GM21447 (cell line): ENCODE data around the gene DRGX.

Experiments
- ATAC-seq: cut with Tn5 transposase; IDR thresholded peaks from one replicate; pipeline ENCODE4 v1.9.1; 2021; ENCODE audit not compliant: unreplicated experiment

DRGX gene

DNA sequence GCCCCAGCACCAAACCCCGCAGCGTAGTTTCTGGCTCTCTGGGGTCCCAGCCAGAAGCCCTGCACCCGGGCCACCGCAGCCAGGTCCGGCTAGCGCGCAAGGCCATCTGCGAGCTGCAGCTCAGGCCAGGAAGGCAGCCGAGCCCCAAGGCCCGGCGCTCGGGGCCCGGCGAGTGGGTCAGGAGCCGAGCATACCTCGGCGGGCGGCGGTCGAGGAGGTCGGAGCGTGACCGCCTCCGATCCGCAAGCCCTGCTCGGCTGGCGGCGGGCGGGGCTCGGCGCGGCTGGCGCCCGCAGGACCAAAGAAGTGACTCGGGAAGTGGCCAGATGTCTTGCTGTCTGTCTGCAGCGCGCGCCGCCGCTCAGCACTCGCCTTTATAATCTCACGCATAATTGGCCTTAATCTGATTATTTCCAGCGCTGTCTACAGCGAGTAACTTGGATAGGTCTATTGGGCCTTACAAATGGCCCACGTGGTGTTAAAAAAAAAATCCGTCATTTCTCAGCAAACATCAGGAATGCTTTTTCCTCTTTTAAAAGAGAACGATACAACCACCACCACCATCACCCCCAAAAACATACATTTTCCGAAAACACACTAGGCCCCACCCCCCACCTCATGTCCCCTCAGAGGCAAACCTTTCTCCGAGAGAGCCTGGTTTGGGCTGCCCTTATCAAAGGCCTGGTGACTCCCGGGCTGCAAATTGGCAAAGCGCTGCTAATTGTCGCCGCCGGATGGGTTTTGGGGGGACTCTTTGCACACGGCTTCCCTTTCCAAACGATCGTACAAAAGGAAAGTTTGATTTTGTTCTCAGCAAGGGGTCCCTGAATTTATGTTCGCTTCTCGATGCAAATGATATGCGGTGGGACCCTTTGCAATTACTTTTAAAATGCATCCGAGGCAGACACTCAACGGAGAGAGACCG is at the start of gene DRGX:
TSS of gene DRGX (minus strand) at position 349 of the 925 bp plus-strand sequence. CDS start 649 bp downstream, outside the sequence.
- ATAC-seq = no peak

- no peak for ATAC-seq
Measured at GRCh38 chr10:49444349-49444748, 48.5 kb upstream of the DRGX start.

GRCh38 chr10:49442863-49443262 is 47.0 kb upstream of the DRGX start:
- no peak for ATAC-seq

- ATAC-seq = no peak
Measured at GRCh38 chr10:49441488-49442476, 45.9 kb upstream of the DRGX start.

DNA sequence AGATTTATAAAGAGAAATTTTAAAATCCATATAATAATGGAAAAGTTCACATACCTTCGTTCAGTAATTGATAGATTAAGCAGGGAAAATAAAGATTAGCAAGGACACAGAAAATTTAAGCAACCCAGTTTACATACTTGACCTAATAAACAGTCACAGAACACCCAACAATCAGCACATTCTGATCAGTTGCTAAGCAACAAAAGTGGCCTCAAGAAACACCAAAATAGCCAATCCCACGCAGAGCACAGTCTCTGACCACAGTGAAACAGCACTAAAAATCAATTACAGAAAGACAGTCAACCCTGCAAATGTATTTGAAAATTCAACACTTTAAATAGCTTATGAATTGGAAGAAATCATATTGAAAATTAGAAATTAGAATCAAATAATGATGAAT is 39.3 kb upstream of the DRGX start:
- no peak for ATAC-seq

GRCh38 chr10:49433069-49433468 is 37.2 kb upstream of the DRGX start:
- ATAC-seq = no peak

DNA sequence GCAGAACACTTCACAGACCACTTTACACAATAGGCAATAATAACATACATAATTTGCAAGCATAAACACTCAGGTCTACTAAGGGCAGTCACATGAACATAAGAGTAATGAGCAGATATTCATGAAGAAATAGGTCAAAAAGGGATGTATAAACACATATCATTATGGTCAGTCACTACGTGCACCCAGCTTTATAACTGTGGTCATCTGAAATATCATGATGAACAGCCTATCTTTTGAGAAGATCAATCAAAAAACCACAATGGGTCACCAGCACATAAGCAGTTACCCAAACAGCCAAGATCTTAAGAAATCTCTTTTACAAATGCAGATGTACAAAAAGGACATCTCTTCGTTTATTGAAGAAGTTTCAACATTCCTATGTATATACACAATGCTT is 35.5 kb upstream of the DRGX start:
- ATAC-seq = no peak

- no peak for ATAC-seq
Measured at GRCh38 chr10:49429458-49429857, 33.6 kb upstream of the DRGX start.

DNA sequence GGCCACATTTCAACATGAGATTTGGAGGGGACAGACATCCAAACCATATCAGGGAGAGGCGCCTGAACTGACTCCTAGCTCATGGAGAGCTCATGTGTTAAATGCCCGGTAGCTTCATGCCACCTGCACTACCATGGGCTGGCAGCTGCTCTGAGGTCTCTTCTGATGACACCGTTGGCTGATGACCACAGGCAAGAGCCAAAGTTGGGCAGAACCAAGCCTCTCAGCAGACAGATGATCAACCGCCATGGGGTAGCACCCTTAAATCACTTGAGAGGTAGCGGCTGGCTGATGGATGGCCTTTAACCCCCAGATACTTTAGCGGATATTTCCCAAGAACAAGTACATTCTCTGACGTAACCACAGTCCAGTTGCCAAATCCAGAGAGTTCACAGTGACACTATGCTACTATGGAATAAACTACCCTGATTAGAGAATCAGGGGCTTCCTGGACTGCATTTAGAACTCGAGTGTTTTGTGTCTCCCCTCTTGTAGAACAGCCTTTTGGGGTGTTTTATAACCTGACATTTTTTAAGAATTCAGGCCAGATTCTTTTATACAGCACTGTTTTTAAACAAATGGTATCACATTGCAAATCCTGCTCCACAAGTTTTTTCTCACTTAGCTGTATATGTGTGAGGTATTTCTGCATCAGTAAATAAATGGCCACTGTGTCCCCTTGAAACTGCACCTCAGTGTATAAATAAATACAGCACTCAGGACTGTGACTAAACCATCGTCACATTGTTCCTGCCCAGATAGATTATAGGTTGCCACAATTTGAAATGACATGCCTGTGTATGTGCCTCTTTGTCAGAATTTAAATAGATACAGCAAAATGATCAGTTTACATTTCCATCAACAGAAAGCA is 30.8 kb upstream of the DRGX start:
- ATAC-seq = no peak

DNA sequence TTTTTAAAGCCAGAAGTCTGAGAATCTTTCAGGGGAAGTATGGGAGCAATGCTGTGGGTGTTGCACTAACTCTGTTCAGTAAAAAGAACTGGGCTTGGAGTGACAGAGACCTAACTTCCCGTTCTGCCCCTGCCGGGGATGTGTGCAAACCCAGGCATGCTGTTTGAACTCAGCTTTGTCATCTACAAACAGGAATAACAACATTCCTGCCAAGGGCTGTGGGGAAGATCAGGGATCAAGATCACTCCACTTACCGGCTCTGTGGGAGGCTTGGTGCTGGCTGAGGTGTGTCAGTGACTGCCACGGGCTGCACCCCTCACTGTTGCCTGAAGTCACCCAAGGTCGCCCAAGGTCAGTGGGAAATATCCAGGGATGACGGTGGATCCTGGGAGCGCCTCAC is 23.1 kb upstream of the DRGX start:
- no peak for ATAC-seq

- ATAC-seq = no peak
Measured at GRCh38 chr10:49418328-49418727, 22.4 kb upstream of the DRGX start.

DNA sequence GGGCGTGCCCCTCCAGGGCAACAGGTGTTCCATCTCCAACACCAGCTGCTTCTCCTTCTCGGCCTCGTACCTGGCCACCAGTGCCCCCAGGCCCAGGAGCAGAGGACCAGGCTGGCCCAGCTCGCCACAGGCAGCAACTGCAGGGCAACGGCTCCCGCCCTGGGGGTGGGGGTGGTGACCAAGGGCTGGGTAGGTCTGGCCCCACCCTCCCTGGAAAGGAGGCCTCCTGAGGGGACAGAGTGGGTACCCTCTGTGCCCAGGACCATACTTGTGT is 22.1 kb upstream of the DRGX start:
- no peak for ATAC-seq

DNA sequence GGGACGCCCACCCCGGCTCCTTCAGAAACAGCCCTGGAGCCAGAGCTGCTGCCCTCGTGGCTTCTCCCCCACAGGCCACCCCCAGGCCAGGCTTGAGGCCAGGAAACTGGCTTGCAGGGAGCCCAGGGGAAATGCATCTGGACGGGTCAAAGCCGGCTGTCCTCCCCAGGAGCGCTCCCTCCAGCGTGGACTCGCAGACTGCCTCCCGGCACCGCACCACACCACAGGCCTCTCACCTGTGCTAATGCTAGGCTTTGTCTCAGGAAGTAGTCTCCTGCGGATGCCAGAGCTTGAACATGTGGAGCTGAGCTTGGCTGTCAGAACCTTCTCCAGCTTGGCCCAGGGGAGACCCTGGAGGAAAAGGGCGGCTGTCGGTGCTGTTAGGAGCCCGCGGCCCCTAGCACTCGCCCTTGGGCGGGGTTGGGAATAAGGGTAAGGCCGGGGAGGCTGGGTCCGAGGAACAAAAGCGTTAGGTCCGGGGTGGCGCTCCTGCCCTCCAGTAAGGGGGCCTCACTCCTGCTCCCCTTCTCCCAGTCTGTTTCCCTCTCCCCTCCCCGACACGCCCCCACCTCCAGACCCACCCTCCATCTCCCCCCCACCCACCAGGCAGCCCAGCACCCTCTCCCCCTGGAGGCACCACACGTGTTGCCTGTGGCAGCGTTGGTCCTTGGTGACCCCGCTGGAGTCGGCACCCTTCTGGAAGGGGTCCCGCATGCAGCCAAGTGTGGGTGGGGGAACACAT is 21.6 kb upstream of the DRGX start:
- no peak for ATAC-seq

- ATAC-seq = no peak
Measured at GRCh38 chr10:49415846-49416245, 20.0 kb upstream of the DRGX start.

GRCh38 chr10:49415109-49415508 is 19.2 kb upstream of the DRGX start:
- ATAC-seq = no peak

GRCh38 chr10:49414496-49414895 is 18.6 kb upstream of the DRGX start:
- no peak for ATAC-seq

GRCh38 chr10:49412571-49412970 is 16.7 kb upstream of the DRGX start:
- ATAC-seq = no peak

DNA sequence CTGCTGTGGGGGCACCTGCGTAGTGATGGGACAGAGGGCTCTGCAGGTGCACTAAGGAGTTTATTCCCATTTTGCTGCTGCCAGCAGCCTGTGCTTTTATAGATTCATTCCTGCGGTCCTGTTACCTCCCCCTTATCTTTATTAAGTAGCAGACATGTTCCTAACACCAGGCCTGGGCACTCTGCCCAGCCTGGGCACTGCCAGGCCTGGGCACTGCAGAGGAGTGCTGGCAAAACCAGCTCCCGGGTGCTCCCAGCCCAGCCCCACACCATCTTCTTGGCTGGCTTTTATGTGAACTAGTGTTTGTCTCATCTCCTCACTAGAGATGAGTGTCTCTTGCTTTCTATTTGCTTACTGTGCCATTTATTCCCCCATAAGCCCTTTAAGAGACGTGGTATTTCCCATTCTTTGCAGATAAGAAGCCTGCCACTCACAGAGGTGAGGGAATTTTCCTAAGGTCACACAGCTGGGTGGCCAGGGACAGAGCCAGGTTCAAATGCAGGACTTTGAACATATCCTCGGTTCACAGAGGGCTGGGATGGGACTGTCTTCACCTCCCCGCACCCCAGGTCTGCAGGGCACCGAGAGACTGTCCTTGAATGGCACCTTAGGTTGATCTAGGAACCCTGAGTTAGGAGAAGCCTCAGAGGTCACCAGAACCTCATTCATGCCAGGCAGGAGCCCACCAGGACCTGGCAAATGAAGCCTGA is 14.6 kb upstream of the DRGX start:
- ATAC-seq = no peak

DNA sequence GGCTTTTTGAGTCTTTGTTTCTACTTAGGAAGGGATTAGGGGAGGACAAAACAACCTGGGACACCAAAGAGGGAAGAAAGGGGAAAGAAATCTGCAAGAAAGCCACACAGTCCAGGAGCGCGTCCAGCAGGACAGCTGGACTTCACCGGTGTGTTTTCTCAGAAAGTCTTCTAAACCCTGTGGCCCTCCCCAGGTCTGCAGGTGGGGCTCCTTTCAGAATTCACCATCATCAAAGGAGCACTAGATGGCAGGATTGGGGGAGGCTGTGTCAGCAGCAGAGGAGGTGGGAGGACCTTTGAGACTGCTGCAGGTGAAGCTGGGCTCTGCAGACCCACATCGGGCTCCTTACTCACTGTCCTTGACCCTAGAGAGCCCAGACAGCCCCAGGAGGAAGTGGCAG is 13.9 kb upstream of the DRGX start:
- ATAC-seq = no peak
